Endodermal cell (in vitro differentiated cells): ENCODE measurements around the gene SHISA9. TPM values are rescaled to one million over a fixed set of nuclear protein-coding genes. Genes with fewer than 3 reads are reported as not detected.

Experiments used
- DNase-seq: peaks from one replicate; pipeline ENCODE4 v3.0.0-alpha.2; 2017
- H3K27ac ChIP-seq: 2 replicates; pipeline ENCODE4 v1.5.1; 2013; ENCODE audit warnings: mild to moderate bottlenecking, low read depth, low read length, moderate library complexity
- H3K27me3 ChIP-seq: 2 replicates; pipeline ENCODE4 v1.6.1; 2013; ENCODE audit warnings: mild to moderate bottlenecking, low read length, moderate library complexity; ENCODE audit not compliant: insufficient read depth, control insufficient read depth, poor library complexity, severe bottlenecking
- H3K36me3 ChIP-seq: 2 replicates; pipeline ENCODE4 v1.7.0; 2013; ENCODE audit warnings: mild to moderate bottlenecking, low read length, moderate library complexity; ENCODE audit not compliant: control insufficient read depth, insufficient read depth
- H3K4me1 ChIP-seq: one replicate; pipeline ENCODE4 v1.7.0; 2013; ENCODE audit warnings: low read length; ENCODE audit not compliant: control insufficient read depth, insufficient read depth
- H3K4me3 ChIP-seq: 2 replicates; pipeline ENCODE4 v1.5.1; 2013; ENCODE audit warnings: mild to moderate bottlenecking, low read length, moderate library complexity
- H3K9ac ChIP-seq: 2 replicates; pipeline ENCODE4 v1.6.1; 2013; ENCODE audit warnings: mild to moderate bottlenecking, low read length, moderate library complexity; ENCODE audit not compliant: poor library complexity, severe bottlenecking; ENCODE audit errors: extremely low read depth
- H3K9me3 ChIP-seq: 2 replicates; pipeline ENCODE4 v1.6.1; 2013; ENCODE audit warnings: mild to moderate bottlenecking, low read length, moderate library complexity; ENCODE audit not compliant: control insufficient read depth
- H3K27ac Mint-ChIP-seq: 2 replicates; pipeline ENCODE4 v1.8.0; 2020; ENCODE audit warnings: mixed read lengths
- H3K27me3 Mint-ChIP-seq: 2 replicates; pipeline ENCODE4 v1.8.0; 2021; ENCODE audit warnings: mild to moderate bottlenecking, mixed read lengths; ENCODE audit not compliant: insufficient read depth
- H3K36me3 Mint-ChIP-seq: 2 replicates; pipeline ENCODE4 v1.8.0; 2020; ENCODE audit warnings: low read depth, mixed read lengths
- H3K4me1 Mint-ChIP-seq: 2 replicates; pipeline ENCODE4 v1.8.0; 2020; ENCODE audit warnings: mixed read lengths
- H3K4me3 Mint-ChIP-seq: 2 replicates; pipeline ENCODE4 v1.8.0; 2020; ENCODE audit warnings: mild to moderate bottlenecking, moderate library complexity, mixed read lengths
- H3K9me3 Mint-ChIP-seq: 2 replicates; pipeline ENCODE4 v1.8.0; 2020; ENCODE audit warnings: mild to moderate bottlenecking, mixed read lengths
- CTCF ChIP-seq: fragments of 200-600 bp; sonication (generic); conservative IDR thresholded peaks from 2 replicates; pipeline ENCODE4 v1.5.0; 2021; ENCODE audit warnings: antibody characterized with exemption, mild to moderate bottlenecking
- WGBS, 2 experiments: methylation state at CpG; one replicate each; pipeline versions ENCODE4 v1.1.5 to v1.1.7; 2013; ENCODE audit warnings: missing lambda C conversion rate in 2 of 2, mixed read lengths in 1 of 2; ENCODE audit not compliant: insufficient coverage in 1 of 2, insufficient read length in 1 of 2; 5-methylcytosine and 5-hydroxymethylcytosine counted together
- total RNA-seq, 2 donors: library from RNA; stranded (reverse); fragmentation: NEBNext Ultra II Directional in 1 of 2; extraction: Animal tissue kit (Norgen Biotek cat#: 25700) in 1 of 2; gene quantifications; 2 replicates in 1 of 2; 3 replicates in 1 of 2; pipeline ENCODE4 v1.2.1, GENCODE V29; 2021

The SHISA9 gene
- total RNA-seq, 2 donors from 2014 or later = 5.2 to 27.8 TPM

DNA sequence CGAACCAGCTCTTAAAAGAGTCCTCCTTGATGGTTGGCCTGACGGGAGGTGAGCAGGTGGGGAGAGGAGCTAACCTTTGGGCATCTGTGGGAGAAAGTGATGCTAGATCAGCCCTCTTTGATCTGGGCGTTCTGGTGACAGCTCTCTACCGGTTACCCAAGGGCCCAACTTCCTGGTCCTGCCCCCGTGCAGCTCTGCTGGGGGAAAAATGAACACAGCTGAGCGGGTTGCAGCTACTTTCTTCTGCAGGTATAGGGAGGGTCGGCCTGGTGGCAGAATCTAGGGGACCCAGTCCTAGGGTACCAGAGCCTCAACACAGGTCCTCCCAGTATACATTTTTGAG, 2.9 kb downstream of the SHISA9 start:
- no peak overlapping the region for H3K9ac ChIP-seq
- H3K9me3 Mint-ChIP-seq = no peaks in the 10 kb centered on the region
- DNase-seq = no peak

DNA sequence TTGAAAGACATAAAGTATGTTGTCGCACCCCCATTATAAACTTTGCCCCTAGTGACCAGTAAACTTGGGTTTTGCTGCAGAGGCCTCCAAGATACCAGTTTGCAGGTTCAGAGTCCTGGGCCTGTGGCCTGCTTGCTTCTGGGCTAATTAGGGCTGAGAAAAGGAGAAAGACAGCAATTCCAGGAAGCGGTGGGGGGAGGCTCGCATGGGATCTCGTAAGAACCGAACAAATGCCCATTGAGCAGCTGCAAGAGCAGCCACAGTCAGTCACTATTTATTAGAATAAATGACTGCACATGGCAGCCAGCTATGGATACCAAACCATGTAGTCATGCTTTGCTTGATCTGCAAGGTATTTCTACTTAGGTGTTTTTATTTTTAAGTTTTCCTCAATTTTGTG, 4.9 kb downstream of the SHISA9 start:
- H3K27ac ChIP-seq = no peak overlapping the region
- H3K27me3 Mint-ChIP-seq = peaks cover 16% of the 10 kb centered on the region
- H3K4me1 Mint-ChIP-seq = no peaks in the 10 kb centered on the region
- H3K4me3 ChIP-seq = no peak overlapping the region
- no peaks in the 10 kb centered on the region for H3K9me3 ChIP-seq
- H3K9ac ChIP-seq = no peak overlapping the region
- no peaks in the 10 kb centered on the region for H3K9me3 Mint-ChIP-seq
- H3K36me3 Mint-ChIP-seq = peaks cover 40% of the 10 kb centered on the region
- no peak for TF ChIP-seq CTCF
- H3K4me3 Mint-ChIP-seq = no peak overlapping the region
- H3K36me3 ChIP-seq = peaks cover 47% of the 10 kb centered on the region
- no peaks in the 10 kb centered on the region for H3K4me1 ChIP-seq
- H3K27me3 ChIP-seq = no peaks in the 10 kb centered on the region
- WGBS, 2 experiments = 92 to 93% methylated on average over 3 to 5 of the region's 5 CpGs
- no peak overlapping the region for H3K27ac Mint-ChIP-seq
- DNase-seq = no peak

More for the DNA sequence above, 2.9 kb downstream of the SHISA9 start:
- Histone ChIP-seq H3K9me3 (no peaks in the 10 kb centered on the region), H3K27ac (no peak overlapping the region), H3K4me1 (no peaks in the 10 kb centered on the region), H3K4me3 (peak overlapping the region; percentile 93), H3K27me3 (peaks cover 7% of the 10 kb centered on the region), H3K36me3 (peaks cover 28% of the 10 kb centered on the region)
- Mint-ChIP-seq H3K4me3 (peak overlapping the region; percentile 86), H3K36me3 (peaks cover 21% of the 10 kb centered on the region), H3K4me1 (peaks cover 14% of the 10 kb centered on the region), H3K27ac (no peak overlapping the region), H3K27me3 (peaks cover 29% of the 10 kb centered on the region)
- 53 to 54% methylated on average over 3 to 7 of the region's 7 CpGs for WGBS, 2 experiments
- no peak for TF ChIP-seq CTCF

GRCh38 chr16:12906765-12907516, 5.5 kb downstream of the SHISA9 start:
- H3K9me3 ChIP-seq = no peaks in the 10 kb centered on the region
- no peak overlapping the region for H3K4me3 ChIP-seq
- no peak overlapping the region for H3K4me3 Mint-ChIP-seq
- no peak overlapping the region for H3K27ac Mint-ChIP-seq
- no peak for DNase-seq
- WGBS, 2 experiments = 93 to 100% methylated on average over 3 to 5 of the region's 5 CpGs
- H3K36me3 ChIP-seq = peaks cover 53% of the 10 kb centered on the region
- no peaks in the 10 kb centered on the region for H3K9me3 Mint-ChIP-seq
- H3K4me1 Mint-ChIP-seq = no peaks in the 10 kb centered on the region
- no peaks in the 10 kb centered on the region for H3K4me1 ChIP-seq
- H3K27me3 Mint-ChIP-seq = peaks cover 16% of the 10 kb centered on the region
- peaks cover 43% of the 10 kb centered on the region for H3K36me3 Mint-ChIP-seq
- H3K9ac ChIP-seq = no peak overlapping the region
- H3K27me3 ChIP-seq = no peaks in the 10 kb centered on the region
- TF ChIP-seq CTCF = no peak
- no peak overlapping the region for H3K27ac ChIP-seq
